DMS53 (cell line): ENCODE data around the gene MEF2C.
A peak's percentile ranks its signal among the peaks of the same experiment; 100 is the strongest.
"Not testable (repeated sequence)": the region's sequence is repeated elsewhere in the genome, so short reads cannot be mapped to it uniquely, and the experiment has no call there.

ENCODE experiments used
- DNase-seq: peaks from one replicate; lab custom pipeline; 2025; lab: John Stamatoyannopoulos, UW

MEF2C gene

DNA sequence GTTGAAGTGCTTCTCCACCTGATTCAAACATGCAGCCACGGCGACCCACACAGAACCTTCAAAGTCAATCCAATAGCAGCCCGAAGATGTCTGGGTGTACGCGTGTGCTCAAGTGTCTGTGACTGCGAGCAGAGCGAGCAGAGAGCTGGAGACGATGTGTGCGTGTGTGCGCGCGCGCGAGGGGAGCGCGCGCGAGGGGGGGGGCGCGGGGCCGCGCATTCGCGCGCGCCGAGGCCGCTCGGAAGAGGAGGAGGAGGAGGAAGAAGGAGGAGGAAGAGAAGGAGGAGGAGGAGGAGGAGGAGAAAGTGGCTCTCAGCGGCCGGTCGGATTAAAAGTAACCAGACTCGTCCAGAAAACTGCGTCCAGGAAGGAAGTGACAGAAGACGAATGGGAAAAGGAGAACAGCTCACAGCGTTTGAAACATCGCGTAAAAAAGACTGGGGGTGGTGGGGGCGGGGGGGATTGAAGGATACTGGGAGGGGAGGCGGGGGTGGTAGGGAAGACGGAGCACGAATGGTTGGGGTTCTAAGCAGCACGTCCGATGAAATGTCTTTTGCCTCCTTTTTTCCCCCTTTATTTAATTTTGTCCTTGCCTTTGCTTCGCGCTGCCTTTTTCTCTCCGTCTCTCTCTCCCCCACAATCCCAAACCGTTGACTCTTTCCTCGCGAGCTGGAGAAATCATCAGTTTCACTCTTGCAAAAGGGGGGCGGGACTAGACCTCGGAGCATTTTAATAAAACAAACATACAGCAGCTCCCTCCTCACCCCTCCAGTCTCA lies at the start of gene MEF2C:
Gene MEF2C (minus strand): TSS at position 126 of the 777 bp plus-strand sequence. CDS start 59,396 bp downstream, outside the sequence.
- peak; percentile 79 for DNase-seq

DNA sequence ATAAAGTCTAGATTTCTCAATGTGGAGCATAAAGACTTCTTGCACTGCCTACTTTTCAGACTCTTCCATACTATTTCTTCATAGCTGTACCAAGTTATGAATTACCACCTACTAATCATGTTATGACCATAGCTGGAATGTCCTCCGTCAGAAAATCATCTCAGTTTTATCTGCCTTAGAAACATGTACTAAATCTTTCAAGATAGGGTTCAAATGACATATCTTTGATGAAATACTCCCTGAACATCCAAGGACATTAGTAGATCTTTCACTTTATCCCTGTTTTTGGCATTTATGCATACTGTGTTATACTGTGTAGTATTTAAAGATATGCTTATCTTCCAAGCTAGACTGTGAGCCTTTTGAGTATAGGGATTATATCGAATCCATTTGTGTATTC lies 49.6 kb upstream of the MEF2C start:
- no peak for DNase-seq

DNA sequence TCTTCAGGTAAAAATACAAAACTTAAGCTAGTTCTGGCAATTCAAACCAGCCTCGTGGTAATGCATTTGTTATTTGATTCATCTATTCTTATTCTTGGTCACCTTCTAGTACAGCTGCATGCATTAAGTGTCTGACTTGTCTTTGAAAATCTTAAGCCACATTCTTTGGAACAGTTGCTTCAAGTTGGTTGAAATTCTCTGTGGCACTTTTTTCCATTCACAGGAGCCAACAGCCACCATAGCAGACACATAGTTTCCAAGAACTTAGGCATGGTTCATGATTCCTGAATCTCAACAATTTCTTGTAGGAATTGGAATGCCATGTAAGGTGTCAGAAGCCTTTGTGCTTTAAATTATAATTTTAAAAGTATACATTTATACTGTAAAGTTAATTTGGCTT lies 47.4 kb upstream of the MEF2C start:
- DNase-seq, result no peak

DNA sequence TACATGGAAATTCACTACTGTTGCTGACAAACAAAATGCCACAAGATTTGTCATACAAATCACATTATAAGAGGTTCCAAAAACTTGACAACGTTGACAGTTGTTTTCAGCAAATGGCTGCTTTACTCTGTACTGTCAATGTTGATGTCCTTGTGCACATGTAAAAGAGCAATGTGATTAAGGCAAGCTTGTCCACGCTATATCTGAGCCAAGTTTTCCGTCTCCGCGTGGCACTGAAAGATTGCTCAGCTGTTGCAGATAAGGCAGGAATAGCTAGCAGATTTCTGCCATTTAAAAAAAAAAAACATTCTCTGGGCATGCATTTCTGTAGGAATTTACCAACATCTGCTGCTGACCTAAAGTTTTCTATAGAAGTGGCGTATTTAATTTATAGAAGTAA lies 46.4 kb upstream of the MEF2C start:
- DNase-seq, result no peak

DNA sequence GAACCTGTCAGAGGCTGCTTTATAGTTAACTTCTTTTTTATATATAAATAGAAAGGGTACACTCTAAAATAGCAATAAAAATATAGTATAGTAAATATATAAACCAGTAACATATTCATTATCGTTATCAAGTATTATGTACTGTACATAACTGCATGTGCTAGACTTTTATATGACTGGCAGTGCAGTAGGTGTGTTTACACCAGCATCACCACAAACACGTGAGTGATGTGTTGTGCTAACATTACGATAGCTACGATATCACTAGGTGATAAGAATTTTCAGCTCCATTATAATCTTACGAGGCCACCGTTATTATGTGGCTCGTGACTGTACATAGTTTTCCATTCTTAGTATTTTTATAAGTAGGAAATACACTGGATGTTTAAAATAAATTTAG lies 43.8 kb upstream of the MEF2C start:
- no peak for DNase-seq

DNA sequence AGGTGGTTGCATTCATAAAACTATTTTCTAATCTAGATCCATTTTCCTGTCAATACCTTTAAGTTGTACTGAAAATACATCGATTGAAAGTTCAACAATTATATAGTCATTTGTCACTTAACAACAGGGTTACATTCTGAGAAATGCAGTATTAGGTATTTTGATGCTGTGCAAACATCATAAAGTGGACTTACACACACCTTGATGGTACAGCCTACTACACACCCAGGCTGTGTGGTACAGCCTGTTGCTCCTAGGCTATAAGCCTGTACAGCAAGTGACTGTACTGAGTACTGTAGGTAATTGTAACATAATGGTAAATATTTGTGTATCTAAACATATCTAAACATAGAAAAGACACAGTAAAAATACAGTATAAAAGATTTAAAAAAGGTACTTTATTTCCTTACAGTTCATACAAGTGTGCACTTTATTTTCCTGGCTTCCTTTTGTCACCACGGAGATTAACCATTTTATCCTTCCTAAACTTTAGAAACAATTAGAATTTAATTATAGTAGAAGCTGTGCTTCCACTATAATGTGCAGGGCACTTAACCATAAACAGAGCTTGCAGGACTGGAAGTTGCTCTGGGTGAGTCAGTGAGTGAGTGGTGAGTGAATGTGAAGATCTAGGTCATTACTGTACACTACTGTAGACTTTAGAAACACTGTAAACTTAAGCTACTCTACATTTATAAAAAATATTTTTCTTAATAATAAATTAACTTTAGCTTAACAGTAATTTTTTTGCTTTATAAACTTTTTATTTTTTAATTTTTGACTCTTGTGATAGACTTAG lies 42.9 kb upstream of the MEF2C start:
- peak; percentile 29 for DNase-seq

DNA sequence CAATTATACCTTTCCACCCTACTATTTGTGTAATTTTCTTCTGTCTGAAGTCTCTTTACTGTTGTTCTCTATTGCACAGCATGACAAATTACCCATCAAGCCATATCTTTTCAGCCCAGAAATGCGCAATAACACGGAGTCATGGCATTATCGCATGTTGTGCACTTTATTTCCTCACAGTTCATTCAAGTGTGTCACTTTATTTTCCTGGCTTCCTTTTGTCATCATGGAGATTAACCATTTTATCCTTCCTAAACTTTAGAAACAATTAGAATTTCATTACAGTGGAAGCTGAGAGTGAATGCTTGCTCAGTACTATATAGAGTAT lies 41.3 kb upstream of the MEF2C start:
- DNase-seq, result no peak

DNA sequence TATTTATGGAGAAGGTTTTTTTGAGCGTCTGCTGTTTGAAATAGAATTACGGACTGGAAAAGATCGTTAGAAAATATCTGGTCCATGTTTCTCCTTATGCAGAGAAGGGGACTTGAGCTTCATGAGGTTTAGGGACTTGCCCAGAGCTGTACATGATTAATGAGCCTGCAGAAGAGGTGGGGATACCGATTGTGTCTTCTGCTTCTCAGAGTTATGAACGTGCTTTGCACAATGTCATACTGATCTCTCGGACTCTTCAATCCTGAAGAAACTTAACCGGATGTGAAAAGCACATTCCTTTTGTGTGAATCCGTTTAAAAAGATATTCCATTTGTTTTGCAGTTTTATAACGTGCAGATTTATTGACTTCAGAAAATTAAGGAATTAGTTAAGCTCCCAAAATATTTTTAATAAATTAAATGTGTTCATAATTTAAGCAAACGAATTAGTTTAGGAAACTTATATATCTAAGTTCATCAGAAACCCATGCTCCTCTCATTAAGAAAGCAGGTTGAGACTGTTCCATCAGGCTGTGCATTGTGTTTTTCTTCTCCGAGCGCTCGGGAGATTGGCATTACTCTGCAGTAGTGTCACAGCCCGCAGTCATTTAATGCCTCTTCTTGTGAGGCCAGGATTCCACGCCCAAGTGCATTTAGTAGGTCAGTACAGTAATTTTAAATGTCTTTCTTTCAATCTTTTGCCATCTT lies 40.8 kb upstream of the MEF2C start:
- no peak for DNase-seq

DNA sequence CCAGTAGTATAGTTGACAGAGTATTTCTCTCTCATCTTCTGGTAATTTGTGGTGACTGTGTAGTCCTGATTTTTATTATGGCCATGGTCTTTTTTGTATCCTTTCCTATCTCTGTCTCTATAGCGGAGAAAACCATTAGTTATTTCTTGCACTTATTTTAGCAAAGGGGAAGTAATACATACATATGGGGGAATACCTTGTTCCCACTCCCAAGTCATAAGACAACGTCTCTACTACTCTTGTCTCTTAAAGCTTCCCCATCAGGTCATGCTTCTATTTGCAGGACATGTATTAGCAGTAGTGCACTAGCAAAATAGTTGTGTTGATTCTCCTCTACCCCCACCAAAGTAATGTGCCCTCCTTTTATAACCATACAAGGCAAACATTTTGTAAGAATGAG lies 29.8 kb upstream of the MEF2C start:
- DNase-seq, result not testable (repeated sequence)

DNA sequence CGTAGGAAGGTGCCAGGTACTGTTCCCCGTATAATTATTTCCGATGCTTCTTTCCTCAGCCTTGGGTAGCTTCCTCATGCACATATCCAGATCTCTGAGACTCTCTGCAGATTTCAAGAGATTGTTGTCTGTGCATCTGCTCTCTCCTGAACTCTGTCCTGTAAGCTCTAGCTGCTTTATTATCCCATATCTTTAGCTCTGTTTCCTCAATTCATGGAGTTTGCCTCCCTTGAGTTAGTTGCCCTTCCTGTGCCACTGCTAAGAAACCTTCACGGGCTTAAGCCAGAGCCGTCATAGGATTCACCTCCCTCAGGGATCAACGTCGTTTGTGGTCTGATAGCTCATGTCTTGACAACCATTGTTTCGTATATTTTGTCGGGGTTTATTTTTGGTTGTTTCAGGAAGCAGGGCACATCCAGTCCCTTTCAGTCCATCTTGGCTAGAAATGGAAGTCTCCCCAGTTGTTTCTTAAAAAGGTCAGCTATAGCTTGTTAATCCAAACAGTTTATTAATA lies 28.1 kb upstream of the MEF2C start:
- DNase-seq, result not testable (repeated sequence)

DNA sequence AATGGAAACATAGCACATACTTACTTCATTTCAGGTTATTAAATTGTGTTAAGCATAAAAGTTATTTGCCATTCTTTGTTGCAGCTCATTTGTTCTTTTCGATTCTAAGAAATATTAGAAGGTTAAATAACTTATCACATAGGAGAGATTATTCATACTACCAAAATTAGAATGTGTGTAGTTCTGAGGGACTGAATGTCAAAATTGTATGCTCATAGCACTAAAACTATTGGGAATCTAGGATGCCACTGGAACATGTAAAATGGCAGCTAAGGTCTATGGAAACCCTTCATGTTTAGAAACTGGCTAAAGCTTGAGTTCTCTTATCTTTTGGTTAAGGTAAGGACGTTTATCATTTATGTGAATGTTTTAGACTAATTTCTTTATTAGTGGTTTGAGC lies 21.5 kb upstream of the MEF2C start:
- not testable (repeated sequence) for DNase-seq

DNA sequence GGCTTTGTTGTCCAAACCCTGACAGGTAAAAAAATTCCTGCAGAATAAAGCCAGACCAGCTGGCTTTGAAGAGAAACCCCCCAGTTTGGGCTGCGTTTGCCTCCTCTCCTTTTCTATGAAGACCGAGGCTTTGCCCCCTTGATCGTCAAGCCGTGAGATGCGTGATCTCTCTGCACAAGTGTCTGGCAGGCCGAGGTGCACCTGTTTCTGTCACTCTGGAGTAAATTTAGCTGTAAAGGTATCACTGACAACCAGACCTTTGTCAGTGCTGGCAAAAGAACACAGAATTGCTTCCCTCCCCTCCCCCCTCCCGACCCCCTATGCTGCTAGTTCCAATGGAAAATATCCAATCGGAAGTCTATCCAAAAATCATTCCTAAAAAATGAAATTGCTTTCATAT lies 21.0 kb upstream of the MEF2C start:
- DNase-seq, result not testable (repeated sequence)

DNA sequence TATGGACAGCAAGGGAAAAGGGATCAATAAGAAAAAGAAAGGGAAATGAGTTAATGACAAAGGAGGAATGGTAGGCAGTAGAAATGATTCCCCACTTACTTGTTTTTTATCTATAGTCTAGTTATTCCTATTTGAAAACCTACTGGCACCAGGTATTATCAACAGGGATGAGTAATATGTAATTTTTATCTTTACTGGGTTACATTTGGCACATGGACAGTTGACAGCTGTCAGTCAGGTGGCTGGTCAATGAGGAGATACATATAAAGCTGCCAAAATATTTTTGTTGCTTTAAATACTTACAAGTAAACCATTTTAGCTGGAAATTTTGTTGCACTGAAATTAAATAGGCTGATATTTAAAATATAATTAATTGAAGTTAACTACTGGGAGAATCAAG lies 18.1 kb upstream of the MEF2C start:
- DNase-seq, result not testable (repeated sequence)

DNA sequence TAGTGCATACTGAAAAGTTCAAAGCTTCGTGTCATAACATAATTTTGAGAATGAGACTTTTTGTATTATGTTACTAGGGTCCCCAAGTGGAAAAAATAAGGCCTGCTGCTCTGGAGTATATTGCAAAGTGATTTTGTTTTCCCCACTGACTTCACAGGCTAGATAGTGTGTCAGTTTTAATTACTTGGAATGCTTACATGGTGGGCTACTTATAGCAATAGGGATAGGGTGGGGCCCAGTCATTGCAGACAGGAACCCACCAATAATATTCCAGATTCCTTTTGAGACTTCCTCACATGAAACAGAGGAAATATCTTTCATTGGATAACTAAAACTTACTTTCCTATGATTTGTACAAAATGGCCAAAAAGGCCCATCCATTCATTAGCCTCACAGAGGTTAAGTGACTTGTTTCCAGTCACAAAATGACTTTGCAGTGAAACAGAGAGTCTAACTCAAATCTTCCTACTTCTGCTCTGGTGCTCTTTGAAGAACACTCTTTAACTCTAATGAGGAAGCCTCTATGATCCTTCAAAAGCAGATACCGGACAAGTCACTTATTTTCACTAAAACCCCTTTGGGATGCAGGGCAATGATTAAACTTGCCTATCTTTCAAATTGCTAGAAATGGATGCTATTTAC lies 16.2 kb upstream of the MEF2C start:
- DNase-seq, result no peak

DNA sequence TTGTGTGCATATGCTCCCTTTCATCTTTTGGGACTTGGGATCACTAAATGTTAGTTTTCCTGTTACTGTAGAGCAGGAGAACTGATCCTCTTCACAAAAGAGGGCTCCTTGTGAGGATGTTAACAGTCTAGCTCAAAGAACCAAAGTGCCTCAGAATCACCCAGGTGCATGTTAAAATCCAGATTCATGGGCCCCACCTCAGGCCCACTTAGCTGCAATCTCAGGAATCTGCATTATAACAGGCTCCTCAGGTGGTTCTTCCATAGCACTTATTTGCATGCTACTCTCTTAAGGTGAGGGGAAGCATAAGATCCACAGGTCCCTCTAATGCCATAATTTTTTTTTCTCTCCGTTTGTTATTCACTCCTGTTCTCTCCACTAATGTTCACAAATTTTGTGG lies 14.8 kb upstream of the MEF2C start:
- DNase-seq, result no peak

DNA sequence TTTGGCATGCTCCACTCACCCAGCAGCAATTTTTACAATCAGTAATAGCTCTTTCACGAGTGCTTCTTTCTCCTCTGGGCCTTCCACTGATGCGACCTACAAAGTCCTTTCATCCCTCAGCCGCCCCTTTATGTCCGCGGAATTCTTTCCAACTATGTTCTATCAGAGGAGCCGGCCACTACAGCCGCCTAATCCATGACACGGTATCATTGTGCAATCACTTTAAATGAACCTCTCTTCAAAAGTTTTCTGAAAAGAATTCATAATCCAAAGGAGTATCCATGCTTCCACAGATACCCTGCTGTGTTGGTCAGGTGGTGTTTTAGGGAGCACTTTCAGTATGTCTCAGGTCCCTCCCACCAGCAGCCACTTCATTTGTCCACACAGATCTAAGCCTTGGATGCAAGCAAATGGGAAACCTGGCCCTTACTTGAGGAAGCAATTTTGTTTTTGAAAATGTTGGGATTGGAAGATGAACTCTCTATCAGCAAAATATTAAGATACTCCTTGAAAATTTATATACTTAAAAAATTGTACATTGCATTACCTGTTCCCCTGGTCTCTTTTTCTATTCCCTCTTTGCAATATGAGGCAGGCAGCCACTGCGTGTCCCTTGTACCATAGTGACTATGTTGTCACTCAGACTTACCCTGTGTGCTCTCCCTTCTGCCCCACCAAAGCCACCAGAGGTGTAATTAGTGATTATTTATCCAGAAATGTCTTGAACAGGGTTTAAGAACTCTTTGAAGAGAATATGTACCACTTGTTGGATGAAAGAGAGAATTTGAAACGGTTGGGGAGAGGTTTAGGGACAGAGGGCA lies 12.9 kb upstream of the MEF2C start:
- DNase-seq, result no peak

DNA sequence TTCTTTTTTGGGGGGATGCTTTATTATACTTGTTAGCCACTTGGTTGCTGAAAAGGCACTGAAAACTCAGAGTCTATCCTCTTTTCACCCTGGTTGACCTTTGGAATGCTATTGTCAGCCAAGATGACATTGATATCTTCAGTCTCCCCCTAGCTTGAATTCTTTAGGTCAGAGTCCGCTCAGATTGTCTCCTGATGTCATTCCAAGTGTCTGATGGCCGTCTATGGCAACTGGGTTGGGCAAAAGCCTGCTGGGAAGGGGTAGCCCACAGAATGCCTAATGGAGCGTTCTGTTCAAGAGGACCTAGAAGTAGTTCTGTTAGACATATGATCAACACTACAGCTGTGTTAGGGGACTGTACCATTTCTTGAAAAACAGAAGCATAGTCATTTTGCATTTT lies 9.7 kb upstream of the MEF2C start:
- no peak for DNase-seq

DNA sequence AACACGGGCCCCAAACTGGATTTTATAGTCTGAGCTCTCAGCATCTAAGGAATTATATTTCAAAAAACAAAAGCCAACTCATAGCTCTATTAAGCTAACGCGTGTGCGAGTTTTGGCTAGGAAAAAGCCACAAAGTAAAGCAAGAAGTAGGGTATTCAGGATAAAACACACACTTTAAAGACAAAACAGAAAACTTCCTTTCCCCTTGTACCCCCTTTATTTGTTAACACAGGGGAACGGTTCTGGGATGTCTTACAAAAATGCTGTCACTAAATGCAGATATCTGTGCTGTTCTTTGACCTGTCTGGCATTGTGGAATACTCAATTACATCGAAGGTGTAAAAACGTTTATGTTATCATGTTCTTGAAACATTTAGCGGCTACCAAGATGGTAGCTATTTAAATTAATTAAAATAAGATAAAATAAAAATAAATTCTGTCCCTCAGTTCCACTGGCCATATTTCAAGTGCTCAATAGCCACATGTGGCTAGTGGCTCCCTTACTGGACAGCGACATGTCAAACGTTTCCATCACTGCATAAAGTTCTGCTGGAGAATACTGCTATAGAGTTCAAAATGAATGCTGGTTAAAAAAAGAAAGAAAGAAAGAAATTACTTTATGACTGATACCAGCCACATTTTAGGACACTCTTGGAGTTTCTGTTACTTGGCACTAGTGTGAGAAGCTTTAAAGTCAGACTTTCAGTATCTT lies 7.2 kb upstream of the MEF2C start:
- no peak for DNase-seq

DNA sequence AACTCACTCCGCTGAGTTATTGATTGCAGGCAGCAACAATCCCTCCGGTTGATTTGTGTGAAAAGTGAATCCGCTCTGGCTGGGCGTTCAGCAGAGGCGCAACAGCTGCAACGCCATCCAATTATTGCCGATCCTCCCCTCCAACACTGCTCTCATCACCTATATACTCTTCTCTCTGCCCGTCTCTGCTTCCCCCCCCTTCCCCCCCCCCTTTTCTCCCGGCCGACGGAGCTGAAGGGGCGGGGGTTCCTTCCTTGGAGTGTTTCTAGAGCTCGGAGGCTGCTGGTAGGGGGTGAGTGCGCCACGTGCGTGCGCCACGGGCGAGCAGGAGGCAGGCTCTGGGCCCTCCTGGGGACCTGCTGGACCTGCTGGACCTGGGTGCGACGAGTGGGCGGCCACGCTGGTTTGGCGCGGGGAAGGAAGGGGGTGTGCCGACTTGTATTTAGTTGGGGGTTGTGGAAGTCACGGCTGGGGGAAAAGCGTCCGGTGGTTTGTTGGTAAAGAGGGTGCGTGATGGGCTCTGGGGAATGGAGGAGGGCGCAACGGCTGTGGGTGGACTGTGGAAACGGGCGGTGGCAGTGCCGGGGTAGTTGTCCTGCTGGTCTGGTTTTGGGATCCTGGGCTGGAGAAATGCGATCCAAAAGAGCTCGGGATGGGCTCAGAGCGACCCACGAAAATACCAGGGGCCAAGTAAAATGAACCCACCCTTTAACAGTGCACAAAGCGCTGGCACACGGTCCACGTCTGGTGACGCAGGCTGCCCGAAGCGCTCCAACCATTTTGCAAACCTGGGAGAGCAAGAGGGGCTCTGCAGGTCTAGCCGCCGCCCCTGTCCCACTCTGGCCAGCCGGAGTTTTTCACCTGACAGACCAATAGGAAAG lies 6.4 kb upstream of the MEF2C start:
- DNase-seq, result peak; percentile 57

DNA sequence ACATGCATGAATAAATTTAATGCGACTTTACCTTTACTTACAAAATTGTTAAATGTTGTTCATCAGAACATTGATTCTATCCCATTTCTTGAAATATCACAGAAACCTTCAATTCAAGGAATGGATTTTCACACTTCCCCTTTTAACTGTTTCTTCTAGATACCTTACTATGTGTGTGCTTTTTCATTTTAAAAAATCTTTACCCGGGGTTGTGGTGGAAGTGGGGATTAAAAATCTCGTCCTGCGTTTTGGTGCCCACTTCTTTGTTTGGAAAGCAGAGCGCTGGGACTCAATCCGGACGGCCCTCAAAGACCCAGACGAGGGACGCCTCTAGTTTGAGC lies 5.8 kb upstream of the MEF2C start:
- DNase-seq, result no peak
